ENCODE results near the gene HOXC10. TPM values are rescaled to one million over a fixed set of nuclear protein-coding genes. Genes with fewer than 3 reads are reported as not detected.

HOXC10 gene
- total and polyA plus RNA-seq, 10 of the 15 experiments (the other 5 are each of a cell fraction or from before 2014, with no cell fraction given) = 0.59 TPM; not detected in 9

- no peaks in the 10 kb centered on the region for H3K79me2 ChIP-seq (ENCODE audit: control insufficient read depth, insufficient read depth, low read length)
- H3K4me2 ChIP-seq (ENCODE audit: control insufficient read depth, insufficient read depth) = no peak overlapping the region
- H3K36me3 ChIP-seq (ENCODE audit: control insufficient read depth in 2 of 2, insufficient read depth in 2 of 2, low read length in 1 of 2) = no peaks in the 10 kb centered on the region
- ATAC-seq = no peak
- FAIRE-seq = no peak
- CTCF ChIA-PET = interaction anchor here (2.5 to 13.4 kb wide), 11 partner anchors 9 to 177 kb away, joined by 8 to 343 read pairs (median 47); partner anchors contain the start of genes HOXC10, HOXC4 and SMUG1
- peaks cover 5 to 36% of the 10 kb centered on the region in 2 experiments for H3K27me3 ChIP-seq (replicated peaks in 1 of 2; ENCODE audit: control insufficient read depth in 2 of 2, insufficient read depth in 2 of 2, low read length in 1 of 2)
- BruUV-seq (replicated peaks) = no TSS peak
- SMC1A ChIA-PET (ENCODE audit: uncharacterized antibody, unreplicated experiment) = interaction anchor here (0.9 to 5.5 kb wide), 10 partner anchors 23 to 175 kb away, joined by 3 to 126 read pairs (median 16); partner anchors contain the start of genes HOXC4 and SMUG1
- peaks cover 14% of the 10 kb centered on the region for H3K4me1 ChIP-seq (ENCODE audit: control insufficient read depth, insufficient read depth, low read length)
- H2AFZ ChIP-seq (ENCODE audit: control insufficient read depth, low read depth, low read length) = no peak overlapping the region
- H3K9me3 ChIP-seq (replicated peaks; ENCODE audit: control insufficient read depth, insufficient read depth, low read length) = no peaks in the 10 kb centered on the region
- RAD21 ChIA-PET (ENCODE audit: unreplicated experiment) = interaction anchor here (2.2 to 12.6 kb wide), 7 partner anchors 21 to 170 kb away, joined by 11 to 222 read pairs (median 55); partner anchors contain the start of genes HOXC4 and SMUG1
- no peak for DNase-seq (ENCODE audit: low read depth, low spot score)
- POLR2A ChIA-PET = no interaction called here
- 22% methylated on average over 46 of the region's 46 CpGs for WGBS (ENCODE audit: insufficient coverage, insufficient replicate concordance, low lambda C conversion rate, missing lambda C conversion rate)
- in situ Hi-C loops (cut with MboI) (no loop called here), intact Hi-C loops (cut with micrococcal nuclease; ENCODE audit: unreplicated experiment) (no loop called here)
- H4K20me1 ChIP-seq (ENCODE audit: control insufficient read depth, insufficient read depth) = no peaks in the 10 kb centered on the region
- no peak overlapping the region for H3K4me3 ChIP-seq
- no peak overlapping the region for H3K9ac ChIP-seq (ENCODE audit: control insufficient read depth, insufficient read depth, low read length)
- TF ChIP-seq SUZ12 (IDR thresholded peaks at IDR 0.05; ENCODE audit: unreplicated experiment) (peak; percentile 94), SREBF1 (IDR thresholded peaks at IDR 0.05; ENCODE audit: low read length) (no peak)
- H3K27ac ChIP-seq (ENCODE audit: control insufficient read depth, insufficient read depth) = no peak overlapping the region
Observed at GRCh38 chr12:54030889-54031471, 46.0 kb downstream of the HOXC10 start.

- Histone ChIP-seq H4K20me1 (ENCODE audit: control insufficient read depth, insufficient read depth) (no peaks in the 10 kb centered on the region), H3K9ac (ENCODE audit: control insufficient read depth, insufficient read depth, low read length) (no peak overlapping the region), H2AFZ (ENCODE audit: control insufficient read depth, low read depth, low read length) (no peak overlapping the region), H3K27me3 (replicated peaks in 1 of 2; ENCODE audit: control insufficient read depth in 2 of 2, insufficient read depth in 2 of 2, low read length in 1 of 2) (peaks cover 3 to 36% of the 10 kb centered on the region in 2 experiments), H3K4me3 (no peak overlapping the region), H3K4me2 (ENCODE audit: control insufficient read depth, insufficient read depth) (no peak overlapping the region), H3K27ac (ENCODE audit: control insufficient read depth, insufficient read depth) (no peak overlapping the region), H3K79me2 (ENCODE audit: control insufficient read depth, insufficient read depth, low read length) (no peaks in the 10 kb centered on the region), H3K9me3 (replicated peaks; ENCODE audit: control insufficient read depth, insufficient read depth, low read length) (no peaks in the 10 kb centered on the region), H3K4me1 (ENCODE audit: control insufficient read depth, insufficient read depth, low read length) (peaks cover 9% of the 10 kb centered on the region), H3K36me3 (ENCODE audit: control insufficient read depth in 2 of 2, insufficient read depth in 2 of 2, low read length in 1 of 2) (no peaks in the 10 kb centered on the region)
- no peak for ATAC-seq
- no peak for FAIRE-seq
- no TSS peak for BruUV-seq (replicated peaks)
- intact Hi-C loops (cut with micrococcal nuclease; ENCODE audit: unreplicated experiment) = no loop called here
- ChIA-PET POLR2A (interaction anchor here (2.1 kb wide), 1 partner anchor 14 kb away, joined by 12 read pairs; no protein-coding TSS in a partner anchor), RAD21 (ENCODE audit: unreplicated experiment) (interaction anchor here (1.0 to 12.6 kb wide), 15 partner anchors 8 to 229 kb away, joined by 3 to 222 read pairs (median 15); partner anchors contain the start of genes HOXC4, HOXC8 and SMUG1), SMC1A (ENCODE audit: uncharacterized antibody, unreplicated experiment) (interaction anchor here (1.1 to 5.5 kb wide), 18 partner anchors 9 to 175 kb away, joined by 3 to 126 read pairs (median 8); partner anchors contain the start of genes HOXC4 and SMUG1), CTCF (interaction anchor here (1.1 to 13.4 kb wide), 21 partner anchors 7 to 356 kb away, joined by 3 to 343 read pairs (median 16); partner anchors contain the start of genes HOXC10, HOXC4, HOXC8 and HOXC9)
- in situ Hi-C loops (cut with MboI) = no loop called here
- DNase-seq (ENCODE audit: low read depth, low spot score) = no peak
- 24% methylated on average over 14 of the region's 16 CpGs for WGBS (ENCODE audit: insufficient coverage, insufficient replicate concordance, low lambda C conversion rate, missing lambda C conversion rate)
- no peak for TF ChIP-seq STAT1 (conservative IDR thresholded peaks at IDR 0.05)
- TF ChIP-seq KDM1A (IDR thresholded peaks at IDR 0.05; ENCODE audit: borderline replicate concordance) = no peak
- TF ChIP-seq HDGF (IDR thresholded peaks at IDR 0.05) = no peak
- TF ChIP-seq NR2C2 (IDR thresholded peaks at IDR 0.05; ENCODE audit: borderline replicate concordance, control insufficient read depth, insufficient read length, low read depth) = no peak
- TF ChIP-seq SMARCA5 (IDR thresholded peaks at IDR 0.05) = no peak
- no peak for TF ChIP-seq IKZF1 (conservative IDR thresholded peaks at IDR 0.05)
- TF ChIP-seq CEBPB (IDR thresholded peaks at IDR 0.05; ENCODE audit: borderline replicate concordance in 1 of 2, low read depth in 2 of 2, low read length in 2 of 2) = no peak
- no peak for TF ChIP-seq ELK1 (IDR thresholded peaks at IDR 0.05; ENCODE audit: low read depth, low read length)
- TF ChIP-seq TCF7 (IDR thresholded peaks at IDR 0.05; ENCODE audit: borderline replicate concordance) = no peak
- TF ChIP-seq BCL3 (IDR thresholded peaks at IDR 0.05; ENCODE audit: borderline replicate concordance, insufficient read depth, low read depth, low read length, poor library complexity, severe bottlenecking) = no peak
- no peak for TF ChIP-seq CHD4 (IDR thresholded peaks at IDR 0.05)
- TF ChIP-seq HCFC1 (IDR thresholded peaks at IDR 0.05; ENCODE audit: low read length) = no peak
Observed at GRCh38 chr12:54031480-54031879, 46.5 kb downstream of the HOXC10 start.
